ENCODE data around the gene TP53I11. TPM values are rescaled to one million over a fixed set of nuclear protein-coding genes. Genes with fewer than 3 reads are reported as not detected.

Gene TP53I11
- total and polyA plus RNA-seq, 2 donors (not counting 3 experiments of a cell fraction or from before 2014, with no cell fraction given) = 31.5 to 79.4 TPM

DNA sequence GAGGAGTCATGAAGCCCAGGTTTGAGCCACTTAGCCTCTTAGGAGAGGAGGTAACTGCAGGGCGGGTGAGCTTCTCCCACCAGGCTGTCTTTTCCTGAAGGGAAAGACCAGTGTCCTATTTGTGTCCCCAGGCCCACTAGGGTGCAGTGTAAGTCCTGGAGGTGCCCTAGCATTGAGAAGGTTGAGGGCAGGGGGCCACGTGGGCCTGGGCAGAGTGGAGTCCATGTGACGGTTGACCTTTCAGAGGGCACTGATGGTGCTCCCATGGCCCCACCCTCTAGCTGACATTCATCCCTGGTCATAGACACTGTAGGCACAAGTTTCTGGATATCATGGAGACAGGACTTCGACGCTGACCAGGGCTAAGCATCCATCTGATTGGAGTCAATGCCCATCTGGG, 44.1 kb upstream of the TP53I11 start:
- TF ChIP-seq, protein P1, sequence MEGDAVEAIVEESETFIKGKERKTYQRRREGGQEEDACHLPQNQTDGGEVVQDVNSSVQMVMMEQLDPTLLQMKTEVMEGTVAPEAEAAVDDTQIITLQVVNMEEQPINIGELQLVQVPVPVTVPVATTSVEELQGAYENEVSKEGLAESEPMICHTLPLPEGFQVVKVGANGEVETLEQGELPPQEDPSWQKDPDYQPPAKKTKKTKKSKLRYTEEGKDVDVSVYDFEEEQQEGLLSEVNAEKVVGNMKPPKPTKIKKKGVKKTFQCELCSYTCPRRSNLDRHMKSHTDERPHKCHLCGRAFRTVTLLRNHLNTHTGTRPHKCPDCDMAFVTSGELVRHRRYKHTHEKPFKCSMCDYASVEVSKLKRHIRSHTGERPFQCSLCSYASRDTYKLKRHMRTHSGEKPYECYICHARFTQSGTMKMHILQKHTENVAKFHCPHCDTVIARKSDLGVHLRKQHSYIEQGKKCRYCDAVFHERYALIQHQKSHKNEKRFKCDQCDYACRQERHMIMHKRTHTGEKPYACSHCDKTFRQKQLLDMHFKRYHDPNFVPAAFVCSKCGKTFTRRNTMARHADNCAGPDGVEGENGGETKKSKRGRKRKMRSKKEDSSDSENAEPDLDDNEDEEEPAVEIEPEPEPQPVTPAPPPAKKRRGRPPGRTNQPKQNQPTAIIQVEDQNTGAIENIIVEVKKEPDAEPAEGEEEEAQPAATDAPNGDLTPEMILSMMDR (IDR thresholded peaks at IDR 0.05; ENCODE audit: extremely low read depth in 1 of 2, insufficient read depth in 1 of 2, low read depth in 1 of 2, low read length in 2 of 2) = no peak
- TF ChIP-seq GATA2 (IDR thresholded peaks at IDR 0.05; ENCODE audit: insufficient read depth, insufficient read length, low read depth, low read length) (no peak), EZH2 (IDR thresholded peaks at IDR 0.05; ENCODE audit: borderline replicate concordance, low read depth, low read length, severe bottlenecking) (no peak), FOS (IDR thresholded peaks at IDR 0.05; ENCODE audit: borderline replicate concordance, insufficient read depth, low read length) (no peak), POLR2AphosphoS5 (IDR thresholded peaks at IDR 0.05; ENCODE audit: insufficient read depth, low read depth, low read length) (no peak), MYC (IDR thresholded peaks at IDR 0.05; ENCODE audit: low read depth, low read length) (no peak), POLR2A (IDR thresholded peaks at IDR 0.05; ENCODE audit: low read depth, low read length) (no peak), JUN (IDR thresholded peaks at IDR 0.05; ENCODE audit: borderline replicate concordance, insufficient read depth, insufficient read length, low read depth) (no peak)
- TF ChIP-seq, protein P2, sequence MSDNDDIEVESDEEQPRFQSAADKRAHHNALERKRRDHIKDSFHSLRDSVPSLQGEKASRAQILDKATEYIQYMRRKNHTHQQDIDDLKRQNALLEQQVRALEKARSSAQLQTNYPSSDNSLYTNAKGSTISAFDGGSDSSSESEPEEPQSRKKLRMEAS (IDR thresholded peaks at IDR 0.05; ENCODE audit: insufficient read depth, insufficient read length) = no peak
- Histone ChIP-seq H3K27me3 (ENCODE audit: control insufficient read depth in 2 of 2, insufficient read depth in 2 of 2, low read length in 2 of 2) (peaks cover 2 to 5% of the 10 kb centered on the region in 2 experiments), H3K4me2 (ENCODE audit: insufficient read depth, low read length) (no peak overlapping the region), H2AFZ (ENCODE audit: low read depth, low read length) (no peak overlapping the region), H3K4me1 (ENCODE audit: control insufficient read depth, extremely low read depth, insufficient read depth, low read length) (no peaks in the 10 kb centered on the region), H3K79me2 (ENCODE audit: control insufficient read depth, insufficient read depth, low read length) (no peaks in the 10 kb centered on the region), H3K9me3 (replicated peaks; ENCODE audit: control insufficient read depth, insufficient read depth, low read length) (no peaks in the 10 kb centered on the region), H3K4me3 (replicated peaks in 1 of 3; ENCODE audit: insufficient read depth in 1 of 3, low read depth in 1 of 3, low read length in 3 of 3) (no peak overlapping the region), H3K27ac (ENCODE audit: insufficient read depth, low read depth, low read length) (no peak overlapping the region), H3K9me1 (replicated peaks; ENCODE audit: control insufficient read depth, extremely low read depth, insufficient read depth, low read length) (no peaks in the 10 kb centered on the region), H3K9ac (replicated peaks; ENCODE audit: extremely low read depth, insufficient read depth, low read length) (no peak overlapping the region), H3K36me3 (ENCODE audit: control insufficient read depth in 2 of 2, extremely low read depth in 1 of 2, insufficient read depth in 2 of 2, low read length in 2 of 2) (no peaks in the 10 kb centered on the region), H4K20me1 (replicated peaks; ENCODE audit: control insufficient read depth, extremely low read depth, insufficient read depth, low read length) (no peaks in the 10 kb centered on the region)
- BruUV-seq (replicated peaks) = no TSS peak
- ChIA-PET CTCF (interaction anchor here (0.9 kb wide), 2 partner anchors 9 to 58 kb away, joined by 3 to 4 read pairs; no protein-coding TSS in a partner anchor), POLR2A (no interaction called here)
- DNase-seq (ENCODE audit: low read depth, low spot score) (no peak), FAIRE-seq (no peak)
- intact Hi-C loops (cut with micrococcal nuclease) (no loop called here), dilution Hi-C loops (cut with MboI; ENCODE audit: extremely low pct_ligation_motif_present, low sequenced_read_pairs) (no loop called here)

All from endothelial cell of umbilical vein (primary cell).